IMR-90 (cell line): ENCODE measurements around the gene HDAC9.

Experiments used
- BHLHE40 ChIP-seq: fragments of 150-350 bp; IDR thresholded peaks from 2 replicates; pipeline ENCODE4 v1.6.1; 2016; ENCODE audit warnings: mild to moderate bottlenecking, low read depth, low read length
- CTCF ChIP-seq: conservative IDR thresholded peaks from 2 replicates; pipeline ENCODE4 v1.5.1; 2012; ENCODE audit warnings: mild to moderate bottlenecking, low read depth, low read length, improper control_type of control experiment
- FOS ChIP-seq: fragments of 150-350 bp; IDR thresholded peaks from 2 replicates; pipeline ENCODE4 v1.6.1; 2016; ENCODE audit warnings: low read depth, low read length
- POLR2A ChIP-seq: IDR thresholded peaks from 2 replicates; pipeline ENCODE4 v1.6.1; 2012; ENCODE audit warnings: mild to moderate bottlenecking, low read depth, low read length

- TF ChIP-seq CTCF (no peak), POLR2A (no peak), FOS (no peak), BHLHE40 (no peak)
Observed at GRCh38 chr7:18547509-18548187, 52.1 kb downstream of the HDAC9 start.
